Measurements from ENCODE around the gene ADGRG1.

DNA sequence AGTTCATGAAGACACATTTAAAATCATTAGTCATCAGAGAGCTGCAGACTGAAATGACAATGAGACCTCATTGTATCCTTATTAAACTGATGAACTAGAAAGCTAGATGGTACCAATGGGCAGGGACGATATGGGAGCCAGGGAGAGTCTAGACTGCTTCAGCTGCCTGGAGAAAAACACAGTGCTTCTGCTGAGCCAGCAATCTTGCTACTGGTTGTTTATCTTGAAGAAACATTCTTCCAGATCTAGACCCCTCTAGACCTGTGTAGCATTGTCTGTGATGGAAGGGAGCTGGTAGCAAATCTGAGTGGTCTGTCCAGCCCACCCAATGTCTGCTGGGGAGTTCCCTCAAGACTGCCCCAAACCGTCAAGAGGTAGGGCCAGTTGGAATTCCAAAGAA lies 64.2 kb downstream of the ADGRG1 start:
- TF ChIP-seq CTCF (IDR thresholded peaks at IDR 0.05) (no peak), ZFX (IDR thresholded peaks at IDR 0.05; ENCODE audit: borderline replicate concordance) (no peak)
